Natural killer cell treated with Interleukin-12 subunit alpha and Interleukin-12 subunit beta and Interleukin-15 and Interleukin-18, amount 100 ng/mL, for 72 hours (primary cell): ENCODE results near the gene VAV2. TPM values are rescaled to one million over a fixed set of nuclear protein-coding genes. Genes with fewer than 3 reads are reported as not detected.

ENCODE experiments used
- ATAC-seq, 2 donors: fragments of 150-1000 bp; cut with Tn5 transposase in 1 of 2; sonication (Bioruptor Pico), chemical (Tn5 transposase) in 1 of 2; 2 replicates each; pipeline ENCODE4 v1.10.0; 2021
- DNase-seq: peaks from one replicate; pipeline ENCODE4 v3.0.0; 2022; ENCODE audit warnings: low spot score
- H3K27ac Mint-ChIP-seq, 2 donors: 1 replicate in 1 of 2; 2 replicates in 1 of 2; pipeline ENCODE4 v1.8.0; 2022; ENCODE audit warnings: mixed read lengths in 2 of 2, mild to moderate bottlenecking in 1 of 2, moderate library complexity in 1 of 2
- H3K27me3 Mint-ChIP-seq, 2 donors: 1 replicate in 1 of 2; 2 replicates in 1 of 2; pipeline ENCODE4 v1.8.0; 2022; ENCODE audit warnings: mixed read lengths in 2 of 2
- H3K36me3 Mint-ChIP-seq: one replicate; pipeline ENCODE4 v1.8.0; 2022; ENCODE audit warnings: mixed read lengths
- H3K4me1 Mint-ChIP-seq, 2 donors: 1 replicate in 1 of 2; 2 replicates in 1 of 2; pipeline ENCODE4 v1.8.0; 2022; ENCODE audit warnings: low read depth in 2 of 2, mixed read lengths in 2 of 2, mild to moderate bottlenecking in 1 of 2
- H3K4me3 Mint-ChIP-seq: one replicate; pipeline ENCODE4 v1.8.0; 2022; ENCODE audit warnings: mixed read lengths
- H3K9me3 Mint-ChIP-seq: 2 replicates; pipeline ENCODE4 v1.8.0; 2022; ENCODE audit warnings: mixed read lengths
- total RNA-seq, 2 donors: library from RNA; stranded (reverse); gene quantifications; one replicate each; pipeline ENCODE4 v1.2.3, GENCODE V29; 2022

VAV2 gene, protein sequence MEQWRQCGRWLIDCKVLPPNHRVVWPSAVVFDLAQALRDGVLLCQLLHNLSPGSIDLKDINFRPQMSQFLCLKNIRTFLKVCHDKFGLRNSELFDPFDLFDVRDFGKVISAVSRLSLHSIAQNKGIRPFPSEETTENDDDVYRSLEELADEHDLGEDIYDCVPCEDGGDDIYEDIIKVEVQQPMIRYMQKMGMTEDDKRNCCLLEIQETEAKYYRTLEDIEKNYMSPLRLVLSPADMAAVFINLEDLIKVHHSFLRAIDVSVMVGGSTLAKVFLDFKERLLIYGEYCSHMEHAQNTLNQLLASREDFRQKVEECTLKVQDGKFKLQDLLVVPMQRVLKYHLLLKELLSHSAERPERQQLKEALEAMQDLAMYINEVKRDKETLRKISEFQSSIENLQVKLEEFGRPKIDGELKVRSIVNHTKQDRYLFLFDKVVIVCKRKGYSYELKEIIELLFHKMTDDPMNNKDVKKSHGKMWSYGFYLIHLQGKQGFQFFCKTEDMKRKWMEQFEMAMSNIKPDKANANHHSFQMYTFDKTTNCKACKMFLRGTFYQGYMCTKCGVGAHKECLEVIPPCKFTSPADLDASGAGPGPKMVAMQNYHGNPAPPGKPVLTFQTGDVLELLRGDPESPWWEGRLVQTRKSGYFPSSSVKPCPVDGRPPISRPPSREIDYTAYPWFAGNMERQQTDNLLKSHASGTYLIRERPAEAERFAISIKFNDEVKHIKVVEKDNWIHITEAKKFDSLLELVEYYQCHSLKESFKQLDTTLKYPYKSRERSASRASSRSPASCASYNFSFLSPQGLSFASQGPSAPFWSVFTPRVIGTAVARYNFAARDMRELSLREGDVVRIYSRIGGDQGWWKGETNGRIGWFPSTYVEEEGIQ
- 1 to 10 TPM; 1.9 to 6.7 TPM for total RNA-seq

DNA sequence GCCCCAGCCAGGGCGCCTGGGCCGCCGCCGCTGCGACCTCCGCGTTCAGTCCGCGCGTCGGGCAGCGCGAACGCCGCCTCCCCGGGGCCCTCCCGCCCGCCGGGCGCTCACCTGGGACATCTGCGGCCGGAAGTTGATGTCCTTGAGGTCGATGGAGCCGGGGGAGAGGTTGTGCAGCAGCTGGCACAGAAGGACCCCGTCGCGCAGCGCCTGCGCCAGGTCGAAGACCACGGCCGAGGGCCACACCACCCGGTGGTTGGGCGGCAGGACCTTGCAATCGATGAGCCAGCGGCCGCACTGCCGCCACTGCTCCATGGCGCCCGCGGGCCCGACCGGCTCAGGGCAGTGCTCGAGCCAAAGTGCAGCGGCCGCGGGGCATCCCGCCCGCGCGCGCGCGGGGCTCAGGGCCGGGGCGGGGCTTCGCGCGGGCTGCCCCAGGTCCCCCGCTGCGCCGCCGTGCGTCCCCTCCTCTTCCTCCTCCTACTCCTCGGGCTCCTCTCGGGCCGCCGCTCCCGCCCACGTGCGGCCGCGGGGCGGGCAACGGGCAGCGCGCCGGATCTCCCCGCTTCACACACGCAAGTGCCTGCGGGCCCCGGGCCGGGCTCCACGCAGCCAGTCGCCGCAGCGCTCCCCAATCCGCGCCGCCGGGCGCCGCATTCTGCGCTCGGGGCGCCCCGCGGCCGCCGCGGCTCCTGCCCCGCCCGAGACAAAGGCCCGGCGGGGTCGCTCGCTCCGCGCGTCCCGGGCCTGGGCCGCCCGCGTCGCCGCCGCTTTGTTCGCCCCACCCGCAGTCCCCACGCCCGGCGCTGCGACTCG is at the start of gene VAV2:
TSS of gene VAV2 (minus strand) at position 361 of the 816 bp plus-strand sequence. CDS start at position 315, 46 bp downstream.
- H3K4me3 Mint-ChIP-seq: peak within 1 kb of the TSS; percentile 54
- H3K27me3 Mint-ChIP-seq: no peaks in the 10 kb centered on the region
- no peaks in the 10 kb centered on the region for H3K4me1 Mint-ChIP-seq
- H3K36me3 Mint-ChIP-seq: no peaks in the 10 kb centered on the region
- DNase-seq (peak; percentile 81), ATAC-seq (peak; percentile 69 to 82)
- no peak within 1 kb of the TSS for H3K27ac Mint-ChIP-seq
- H3K9me3 Mint-ChIP-seq: no peaks in the 10 kb centered on the region

DNA sequence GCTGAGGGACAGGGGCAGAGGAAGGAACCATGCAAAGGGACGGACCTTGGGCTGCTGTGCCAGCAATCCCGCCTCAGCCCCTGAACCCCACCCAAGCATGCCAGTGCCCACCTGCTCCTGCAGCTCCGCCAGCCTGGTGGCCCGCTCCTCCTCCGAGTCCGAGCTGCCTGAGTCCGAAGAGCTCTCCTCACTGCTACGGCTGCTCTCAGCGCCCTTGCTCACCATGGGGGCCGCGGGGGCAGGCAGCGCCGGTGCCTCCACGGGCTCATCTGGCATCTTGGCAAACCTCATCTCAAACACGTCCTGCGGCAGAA is 49.5 kb upstream of the VAV2 start:
- H3K27ac Mint-ChIP-seq: no peak overlapping the region
- ATAC-seq: no peak
- H3K36me3 Mint-ChIP-seq: peaks cover 5% of the 10 kb centered on the region
- no peaks in the 10 kb centered on the region for H3K9me3 Mint-ChIP-seq
- no peak overlapping the region for H3K4me3 Mint-ChIP-seq
- DNase-seq: no peak
- no peaks in the 10 kb centered on the region for H3K4me1 Mint-ChIP-seq
- H3K27me3 Mint-ChIP-seq: no peaks in the 10 kb centered on the region

DNA sequence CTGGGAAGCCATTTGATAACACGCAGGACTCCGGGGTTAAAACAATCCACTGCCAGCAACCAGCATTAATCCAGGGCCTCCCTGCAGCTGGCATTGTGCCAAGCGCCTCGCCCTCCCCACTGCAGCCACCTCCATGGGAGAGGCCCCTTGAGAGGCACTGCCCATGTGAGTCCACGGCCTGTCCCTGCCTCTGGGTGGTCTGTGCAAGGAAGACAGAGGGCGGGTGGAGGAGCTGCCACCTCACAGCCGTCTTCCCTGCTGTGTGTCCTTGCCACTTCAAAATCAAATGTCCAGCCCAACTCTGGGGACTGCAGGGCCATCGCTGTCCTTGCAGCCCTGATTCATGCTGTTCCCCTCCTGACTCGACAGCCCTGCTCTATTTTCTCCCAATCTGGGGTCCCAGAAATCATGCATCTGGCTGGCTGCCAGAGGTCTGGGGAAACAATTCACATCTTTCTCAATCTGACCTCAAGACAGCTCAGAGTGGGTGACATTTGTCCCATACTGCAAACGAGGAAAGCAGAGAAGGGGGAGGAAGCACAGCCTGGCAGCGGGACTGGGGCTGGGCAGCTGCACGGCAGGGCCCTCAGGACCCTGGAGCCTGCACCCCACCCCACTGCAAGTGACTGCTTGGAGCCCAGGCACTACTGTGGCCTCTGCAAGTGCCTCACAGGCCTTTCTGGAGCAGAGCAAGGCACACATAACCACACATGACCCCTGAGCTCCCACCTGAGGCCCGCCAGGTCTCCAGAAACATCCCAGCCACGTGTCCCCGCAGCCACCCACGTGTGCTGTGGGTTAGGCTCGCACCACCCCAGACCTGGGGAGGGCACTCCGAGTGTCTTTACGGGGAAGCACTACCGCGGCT is 48.9 kb upstream of the VAV2 start:
- H3K27ac Mint-ChIP-seq: no peak overlapping the region
- no peaks in the 10 kb centered on the region for H3K27me3 Mint-ChIP-seq
- no peaks in the 10 kb centered on the region for H3K4me1 Mint-ChIP-seq
- H3K4me3 Mint-ChIP-seq: no peak overlapping the region
- DNase-seq (peak; percentile 59), ATAC-seq (peak in 1 of 2 donors; percentile 17)
- H3K9me3 Mint-ChIP-seq: no peaks in the 10 kb centered on the region
- H3K36me3 Mint-ChIP-seq: peaks cover 5% of the 10 kb centered on the region

DNA sequence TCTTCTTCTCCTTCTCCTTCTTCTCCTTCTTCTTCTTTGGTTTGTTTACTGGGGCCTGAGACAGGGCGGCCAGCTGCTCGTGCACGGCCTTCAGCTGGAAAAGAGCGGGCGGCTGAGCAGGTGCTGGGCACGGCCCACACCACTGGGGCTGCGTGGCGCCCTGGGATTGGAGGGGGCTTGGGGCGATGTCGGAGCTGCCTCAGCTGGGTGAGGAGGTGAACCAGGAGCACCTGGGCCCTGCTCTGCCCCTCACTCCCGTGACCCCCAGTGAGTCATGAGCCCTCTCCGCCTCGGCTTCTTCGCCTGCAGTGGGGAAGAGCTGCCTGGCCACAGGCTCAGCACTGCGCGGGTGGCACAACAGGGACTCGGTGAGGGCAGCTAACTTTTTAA is 48.0 kb upstream of the VAV2 start:
- Mint-ChIP-seq H3K4me3 (no peak overlapping the region), H3K36me3 (peaks cover 5% of the 10 kb centered on the region), H3K9me3 (no peaks in the 10 kb centered on the region), H3K27me3 (no peaks in the 10 kb centered on the region), H3K27ac (no peak overlapping the region), H3K4me1 (no peaks in the 10 kb centered on the region)
- ATAC-seq (peak in 1 of 2 donors; percentile 45), DNase-seq (peak; percentile 58)

DNA sequence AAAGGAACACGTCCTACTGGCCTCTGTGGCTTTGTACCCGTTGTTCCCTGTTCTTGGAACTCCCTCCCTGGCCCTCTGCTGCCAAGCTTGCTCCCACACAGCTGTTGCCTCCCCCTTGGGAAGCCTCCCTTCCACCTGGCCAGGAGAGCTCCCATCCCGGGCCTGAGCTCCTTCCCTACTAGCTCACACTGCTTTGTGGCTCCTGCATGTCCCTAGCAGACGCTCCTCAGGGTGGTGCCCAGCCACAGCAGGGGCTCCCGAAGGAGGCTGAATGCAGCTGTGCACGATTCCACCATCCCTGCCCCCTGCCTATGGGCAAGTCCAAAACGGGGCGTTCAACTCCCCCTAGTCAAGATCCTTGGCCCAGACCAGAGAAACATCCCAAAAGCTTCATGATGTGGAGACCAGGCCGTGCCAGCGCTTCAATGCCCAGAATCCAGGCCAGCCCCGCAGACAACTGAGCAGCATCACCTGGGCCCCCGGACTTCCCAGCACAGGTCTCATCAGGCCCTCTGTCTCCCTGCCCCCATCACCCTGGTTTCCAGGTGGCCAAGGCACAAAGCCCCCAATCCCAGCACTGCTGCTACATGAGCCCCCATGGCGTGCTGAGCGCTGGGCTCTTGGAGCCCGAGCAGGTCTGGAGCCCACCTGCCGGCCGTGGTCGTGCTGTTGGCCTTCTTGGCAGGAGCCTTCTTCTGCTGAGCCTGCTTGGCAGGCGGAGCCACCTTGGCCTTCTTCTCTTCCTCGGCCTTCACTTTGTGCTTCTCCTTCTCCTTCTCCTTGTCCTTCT is 47.5 kb upstream of the VAV2 start:
- no peaks in the 10 kb centered on the region for H3K27me3 Mint-ChIP-seq
- ATAC-seq (no peak), DNase-seq (peak; percentile 49)
- H3K9me3 Mint-ChIP-seq: no peaks in the 10 kb centered on the region
- no peak overlapping the region for H3K4me3 Mint-ChIP-seq
- H3K36me3 Mint-ChIP-seq: peaks cover 5% of the 10 kb centered on the region
- H3K4me1 Mint-ChIP-seq: no peaks in the 10 kb centered on the region
- no peak overlapping the region for H3K27ac Mint-ChIP-seq

DNA sequence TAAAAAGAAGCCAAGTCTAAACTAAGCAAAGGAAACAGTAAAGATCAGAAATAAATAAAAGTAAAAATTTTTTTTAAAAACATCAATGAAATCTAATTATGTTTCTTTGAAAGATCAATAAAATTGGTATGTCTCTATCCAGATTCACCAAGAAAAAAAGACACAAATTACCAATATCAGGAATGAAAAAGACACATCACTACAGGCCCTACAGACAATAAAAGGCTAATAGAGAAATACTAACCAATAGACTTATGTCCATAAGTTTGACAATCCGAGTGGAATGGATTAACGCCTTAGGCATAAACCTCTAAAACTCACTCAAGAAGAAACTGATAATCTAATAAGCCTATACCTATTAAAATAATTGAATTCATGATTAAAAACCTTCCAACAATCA is 45.5 kb upstream of the VAV2 start:
- H3K9me3 Mint-ChIP-seq: no peaks in the 10 kb centered on the region
- DNase-seq (no peak), ATAC-seq (no peak)
- no peak overlapping the region for H3K4me3 Mint-ChIP-seq
- H3K36me3 Mint-ChIP-seq: peaks cover 11% of the 10 kb centered on the region
- H3K4me1 Mint-ChIP-seq: no peaks in the 10 kb centered on the region
- H3K27ac Mint-ChIP-seq: no peak overlapping the region
- H3K27me3 Mint-ChIP-seq: no peaks in the 10 kb centered on the region

DNA sequence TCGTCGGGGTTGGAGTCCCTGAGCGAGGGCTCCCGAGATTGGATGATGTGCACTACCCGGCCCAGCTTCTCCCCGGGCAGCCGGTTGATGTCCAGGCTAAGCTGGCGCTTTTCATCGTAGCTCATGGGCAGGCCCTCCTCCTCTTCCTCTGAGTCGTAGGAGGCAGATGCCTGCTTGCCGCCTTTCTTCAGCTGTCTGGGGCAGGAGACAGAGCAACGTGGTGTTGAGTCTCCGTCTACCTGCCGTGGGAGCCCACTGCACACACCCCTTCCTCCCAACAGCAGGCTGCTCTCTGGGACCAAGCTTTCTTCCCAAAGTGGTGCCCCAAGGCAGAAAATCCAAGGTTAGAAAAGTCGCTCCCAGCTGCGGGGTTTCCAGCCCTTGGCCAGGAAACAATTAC is 44.0 kb upstream of the VAV2 start:
- no peaks in the 10 kb centered on the region for H3K27me3 Mint-ChIP-seq
- no peaks in the 10 kb centered on the region for H3K4me1 Mint-ChIP-seq
- ATAC-seq: no peak
- H3K9me3 Mint-ChIP-seq: no peaks in the 10 kb centered on the region
- H3K4me3 Mint-ChIP-seq: no peak overlapping the region
- H3K27ac Mint-ChIP-seq: no peak overlapping the region
- peaks cover 11% of the 10 kb centered on the region for H3K36me3 Mint-ChIP-seq
- DNase-seq: no peak

DNA sequence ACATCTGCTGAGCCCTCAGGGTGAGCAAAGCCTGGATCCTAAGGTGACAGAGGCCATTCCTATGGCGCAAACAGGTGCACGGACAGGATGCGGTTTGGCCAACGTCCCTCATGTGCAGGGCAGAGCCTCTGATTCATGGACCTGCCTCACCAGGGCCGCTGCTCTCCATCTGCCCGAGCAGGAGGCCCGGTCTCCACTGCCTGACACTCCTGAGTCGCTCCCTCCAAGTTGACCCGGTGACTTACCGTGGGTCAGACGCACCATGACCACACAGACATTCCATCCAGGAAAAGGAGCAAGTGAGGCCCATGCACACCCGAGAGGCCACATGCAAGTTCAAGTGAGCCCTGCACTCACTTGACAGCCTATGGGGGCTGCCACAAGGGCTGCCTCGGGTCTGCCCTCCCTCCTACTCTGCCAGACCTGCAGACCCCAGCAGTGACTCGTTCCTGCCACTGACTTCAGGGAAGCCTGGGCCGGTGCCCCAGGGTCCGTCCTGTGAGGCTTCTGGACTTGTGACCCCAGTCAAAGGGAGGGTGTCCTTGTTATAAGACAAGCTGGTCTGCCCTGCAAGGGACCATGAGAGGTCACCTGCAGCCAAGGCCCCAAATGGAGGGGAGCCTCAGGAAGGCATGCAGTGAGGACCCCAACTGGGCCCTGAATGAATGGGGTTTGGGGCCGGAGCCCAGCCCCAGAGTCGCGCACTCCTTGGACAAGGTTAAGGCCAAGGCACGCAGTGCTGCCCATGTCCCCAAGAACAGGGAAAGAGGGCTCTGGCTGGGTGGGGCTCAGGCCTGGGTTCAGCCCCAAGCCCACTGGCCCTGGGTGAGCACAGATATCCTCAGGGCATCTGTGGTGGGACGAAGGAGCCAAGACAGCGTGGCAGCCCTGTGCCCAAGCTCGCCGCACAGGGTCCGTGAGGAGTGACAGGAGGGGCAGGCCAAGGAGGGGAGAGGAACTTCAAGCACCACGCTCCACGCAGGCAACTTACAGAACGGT is 43.2 kb upstream of the VAV2 start:
- DNase-seq: no peak

DNA sequence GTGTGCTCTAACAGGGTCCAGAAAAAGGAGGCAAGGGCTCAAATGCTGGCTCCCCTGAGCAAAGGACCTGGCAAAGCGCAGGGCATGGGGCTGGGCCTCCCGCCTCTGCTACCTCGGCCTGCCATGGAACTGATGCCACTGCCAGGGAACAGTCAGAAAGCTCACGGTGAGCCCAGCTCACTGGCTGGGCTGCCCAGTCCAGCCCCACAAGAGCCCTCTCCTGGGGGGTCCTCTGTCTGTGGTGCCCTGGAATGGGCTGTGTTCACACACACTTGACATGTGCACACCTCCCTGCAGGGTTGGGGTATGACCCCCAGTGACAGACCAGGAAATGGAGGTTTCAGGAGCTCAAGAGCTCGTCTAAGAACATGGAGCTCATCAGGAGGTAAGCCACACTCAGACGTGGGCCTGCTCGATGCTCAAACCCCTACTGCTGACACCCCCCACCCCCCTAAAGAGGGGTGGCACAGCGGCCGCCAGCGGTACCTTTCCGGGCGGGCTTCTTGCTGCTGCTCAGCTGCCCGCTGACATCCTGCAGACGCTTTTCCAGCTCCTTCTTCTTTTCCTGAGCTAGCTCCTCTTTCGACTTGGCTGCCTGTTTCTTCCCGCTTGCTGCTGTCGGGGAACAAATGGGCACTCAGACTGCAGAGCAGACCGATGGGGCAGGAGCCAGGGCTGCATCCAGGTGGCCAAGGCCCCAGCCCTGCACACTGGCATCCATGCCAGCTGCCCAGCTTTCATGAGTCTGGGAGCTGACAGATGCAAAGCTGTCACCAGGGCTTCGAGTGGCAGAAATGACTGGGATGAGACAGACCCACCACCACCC is 42.3 kb upstream of the VAV2 start:
- Mint-ChIP-seq H3K4me3 (no peak overlapping the region), H3K27me3 (no peaks in the 10 kb centered on the region), H3K9me3 (no peaks in the 10 kb centered on the region), H3K36me3 (peaks cover 10% of the 10 kb centered on the region), H3K4me1 (no peaks in the 10 kb centered on the region), H3K27ac (no peak overlapping the region)
- ATAC-seq: peak in 1 of 2 donors; percentile 15
- DNase-seq: no peak

More for the DNA sequence above, 43.2 kb upstream of the VAV2 start:
- peaks cover 11% of the 10 kb centered on the region for H3K36me3 Mint-ChIP-seq
- no peak overlapping the region for H3K4me3 Mint-ChIP-seq
- no peaks in the 10 kb centered on the region for H3K4me1 Mint-ChIP-seq
- no peaks in the 10 kb centered on the region for H3K9me3 Mint-ChIP-seq
- H3K27me3 Mint-ChIP-seq: no peaks in the 10 kb centered on the region
- peak in 1 of 2 donors; percentile 58 for ATAC-seq
- H3K27ac Mint-ChIP-seq: no peak overlapping the region

DNA sequence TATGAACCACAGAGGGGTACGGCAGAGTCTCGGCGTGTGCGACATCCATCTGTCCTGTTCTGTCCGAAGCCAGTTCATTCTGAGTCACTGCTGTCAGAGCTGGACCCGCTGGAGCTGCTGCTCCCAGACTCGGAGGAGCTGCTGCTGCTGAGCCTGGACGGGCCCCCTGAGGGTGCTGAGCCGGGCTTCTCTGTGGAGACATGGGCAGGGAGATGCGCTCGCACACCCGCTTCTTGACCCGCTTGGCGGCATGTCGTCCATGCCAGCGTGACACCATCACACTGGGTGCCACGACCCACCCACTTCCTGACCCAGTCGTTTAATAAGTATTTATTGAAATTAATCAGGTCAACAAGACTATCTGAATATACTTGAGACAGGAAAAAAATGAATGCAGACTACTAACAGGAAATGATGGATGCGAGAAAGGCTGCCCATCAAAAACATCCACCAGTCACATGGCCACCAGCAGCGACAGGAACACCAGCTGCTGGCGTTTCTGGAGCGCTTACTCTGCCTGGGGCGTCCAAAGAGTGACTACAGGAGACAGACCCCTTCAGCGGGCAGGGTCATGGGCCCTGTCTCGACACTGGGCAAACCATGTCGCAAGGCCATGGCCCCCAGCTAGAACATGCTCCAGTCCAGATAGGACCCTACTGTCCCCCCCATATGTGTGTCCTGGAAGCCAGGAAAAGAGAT is 41.5 kb upstream of the VAV2 start:
- Mint-ChIP-seq H3K4me1 (no peaks in the 10 kb centered on the region), H3K27ac (no peak overlapping the region), H3K27me3 (no peaks in the 10 kb centered on the region), H3K4me3 (no peak overlapping the region), H3K36me3 (peaks cover 6% of the 10 kb centered on the region), H3K9me3 (no peaks in the 10 kb centered on the region)
- DNase-seq (no peak), ATAC-seq (no peak)
